GM15510 (cell line): ENCODE results near the gene DPF3.

Experiments used
- POLR2A ChIP-seq: IDR thresholded peaks from 3 replicates; pipeline ENCODE4 v1.6.1; 2011; ENCODE audit warnings: borderline replicate concordance; ENCODE audit not compliant: insufficient read length; ENCODE audit errors: extremely low read depth

The DPF3 gene

DNA sequence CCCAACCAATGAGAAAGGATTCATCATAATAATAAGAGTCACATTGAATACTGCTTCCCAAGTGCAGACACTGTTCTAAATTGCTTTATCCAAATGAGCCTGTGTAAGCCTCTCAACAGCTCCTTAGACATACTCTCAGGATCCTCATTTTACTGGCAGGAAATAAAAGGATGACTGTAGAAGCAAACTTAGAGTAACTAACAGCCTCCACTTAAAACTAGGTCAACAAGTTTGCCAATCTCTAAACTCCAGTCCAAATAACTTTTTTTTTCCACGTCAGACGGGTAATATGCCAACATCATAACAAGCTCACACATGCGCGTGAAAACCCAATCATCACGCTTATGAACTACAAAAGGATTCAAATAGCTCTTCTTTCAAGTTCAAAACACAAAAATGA is 15.3 kb upstream of the DPF3 start:
- TF ChIP-seq POLR2A, result no peak

DNA sequence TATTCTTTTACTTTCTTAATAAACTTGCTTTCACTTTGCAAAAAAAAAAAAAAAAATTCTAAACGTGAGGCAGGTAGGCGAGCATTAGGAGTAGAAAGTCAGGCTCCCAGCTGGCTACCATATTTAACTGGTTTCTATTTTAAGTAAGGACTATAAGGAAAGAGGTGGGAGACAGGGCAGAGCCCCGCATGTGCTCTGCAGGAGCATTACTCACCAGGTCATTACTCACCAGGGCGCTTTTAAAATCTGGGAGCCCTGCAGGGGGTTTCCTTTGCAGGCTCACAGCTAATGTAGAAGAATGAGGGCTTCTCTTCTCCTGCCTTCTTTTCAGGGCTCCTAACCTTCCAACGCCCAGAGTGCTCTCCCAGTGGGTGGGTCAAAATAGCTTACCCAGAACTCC is 14.0 kb upstream of the DPF3 start:
- TF ChIP-seq POLR2A, result no peak

DNA sequence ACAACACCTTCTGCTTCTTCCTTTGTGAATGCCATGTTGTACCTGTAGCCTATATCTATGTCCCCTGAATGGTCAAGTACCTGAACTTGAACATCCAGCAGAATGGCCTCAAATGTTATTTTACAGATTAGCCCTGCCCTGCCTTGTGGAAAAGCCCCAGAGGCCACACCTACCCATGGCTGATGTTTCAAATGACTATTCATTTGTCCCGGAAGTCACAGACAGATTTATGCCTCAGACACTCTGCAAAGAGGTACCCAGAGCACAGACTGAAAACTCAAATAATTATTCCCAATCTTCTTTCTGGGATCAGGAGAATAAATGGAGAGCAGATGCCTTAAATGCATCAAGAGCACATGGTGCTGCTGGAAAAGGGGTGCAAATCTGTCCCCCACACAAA is 13.0 kb upstream of the DPF3 start:
- no peak for TF ChIP-seq POLR2A

GRCh38 chr14:72906316-72906715 is 12.4 kb upstream of the DPF3 start:
- no peak for TF ChIP-seq POLR2A

GRCh38 chr14:72904840-72905561 is 11.1 kb upstream of the DPF3 start:
- no peak for TF ChIP-seq POLR2A

DNA sequence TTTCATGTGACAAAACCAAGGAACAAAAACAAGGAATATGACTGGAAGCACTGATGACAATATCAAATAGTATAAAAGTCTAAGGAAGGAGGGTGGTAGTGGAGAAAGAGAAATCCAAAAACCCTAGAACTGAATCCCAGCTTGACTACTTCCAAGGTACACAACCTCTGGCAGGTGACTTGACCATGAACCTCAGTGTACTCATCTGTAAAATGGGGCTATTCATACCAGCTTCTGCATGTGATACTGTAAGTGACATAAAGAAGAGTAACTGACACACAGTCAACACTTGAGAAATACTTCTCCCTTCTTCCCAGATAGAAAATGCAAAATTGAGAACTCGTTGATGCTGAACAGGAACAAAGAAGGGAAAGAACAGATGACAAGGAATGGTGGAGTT is 10.3 kb upstream of the DPF3 start:
- no peak for TF ChIP-seq POLR2A

DNA sequence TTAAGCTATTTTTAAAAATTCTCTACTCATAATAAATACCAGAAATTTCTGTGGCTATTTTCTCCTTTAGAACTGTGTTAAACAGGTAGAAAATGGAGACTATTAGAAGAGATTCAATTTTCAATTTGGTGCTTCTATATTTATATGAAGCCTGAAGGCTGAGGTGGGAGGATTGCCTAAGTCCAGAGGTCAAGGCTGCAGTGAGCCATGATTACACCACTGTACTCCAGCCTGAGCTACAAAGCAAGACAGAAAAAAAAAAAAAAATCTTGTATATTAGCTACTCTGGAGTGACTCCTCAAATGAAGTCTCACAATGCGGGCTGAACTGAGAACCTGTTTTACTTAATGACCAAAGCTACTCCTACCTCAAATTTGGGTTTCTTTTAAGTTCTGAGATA is 9.8 kb upstream of the DPF3 start:
- no peak for TF ChIP-seq POLR2A

DNA sequence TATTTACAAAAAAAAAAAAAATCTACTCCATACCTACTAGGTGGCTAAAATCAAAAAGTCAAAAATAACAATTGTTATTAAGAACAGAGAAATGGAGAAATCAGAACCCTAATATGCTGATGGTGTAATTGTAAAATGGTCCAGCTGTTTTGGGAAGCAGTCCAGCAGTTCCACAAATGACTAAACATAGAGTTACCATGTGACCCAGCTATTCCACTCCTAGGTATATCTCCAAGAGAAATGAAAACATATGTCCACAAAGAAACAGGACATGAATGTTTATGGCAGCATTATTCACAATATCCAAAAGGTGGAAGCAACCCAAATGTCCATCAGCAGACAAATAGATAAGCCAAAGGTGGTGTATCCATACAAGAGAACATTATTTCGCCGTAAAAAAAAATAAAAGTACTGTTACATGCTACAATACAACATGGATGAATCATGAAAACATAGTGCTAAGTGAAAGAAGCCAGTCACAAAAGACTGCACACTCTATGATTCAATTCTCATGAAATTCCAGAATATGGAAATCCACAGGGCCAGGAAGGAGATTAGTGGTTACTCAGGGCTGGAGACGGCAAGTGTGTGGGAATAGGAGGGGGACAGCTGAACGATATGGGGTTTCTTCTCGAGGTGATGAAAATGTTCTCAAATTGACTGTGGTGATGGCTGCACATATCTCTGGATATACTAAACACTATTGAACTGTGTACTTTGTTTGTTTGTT is 9.1 kb upstream of the DPF3 start:
- TF ChIP-seq POLR2A, result no peak

DNA sequence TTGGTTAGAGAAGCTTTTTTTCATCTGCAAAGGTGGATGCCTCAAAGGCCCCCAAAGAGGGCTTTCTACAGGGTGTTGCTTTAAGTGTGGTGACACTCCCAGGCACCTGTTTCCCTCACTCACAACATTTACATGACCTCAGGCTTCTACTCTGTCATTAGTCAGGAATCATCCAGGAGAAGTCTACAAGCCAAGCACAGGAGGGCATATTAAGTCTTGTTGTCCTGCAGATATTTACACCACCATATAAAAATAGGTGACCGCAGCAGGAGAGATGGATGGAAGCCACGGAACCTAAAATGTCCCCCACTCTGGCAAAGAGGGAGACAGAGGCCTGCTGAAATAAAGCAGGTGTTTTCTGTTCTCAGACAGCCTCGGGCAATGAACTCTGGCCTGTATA is 7.5 kb upstream of the DPF3 start:
- TF ChIP-seq POLR2A, result no peak

DNA sequence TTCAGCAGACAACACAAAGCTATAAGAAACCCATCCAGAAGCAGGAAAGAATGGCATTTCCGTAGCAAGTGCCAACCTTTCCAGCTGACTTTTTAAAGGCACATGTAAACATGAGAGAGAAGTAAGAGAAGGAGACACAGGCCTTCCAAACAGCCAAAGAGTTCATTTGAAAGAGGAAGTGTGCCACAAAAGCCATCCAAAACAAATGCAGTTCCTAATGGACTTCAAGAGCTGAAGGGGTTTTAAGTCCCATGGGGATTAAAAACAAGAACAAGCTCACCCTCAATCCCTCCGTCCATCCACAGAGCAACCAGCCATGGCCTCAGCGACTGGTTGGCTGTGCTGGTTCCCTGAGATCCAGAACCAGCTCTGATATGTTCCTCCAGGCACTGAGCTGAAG is 4.5 kb upstream of the DPF3 start:
- TF ChIP-seq POLR2A, result no peak

DNA sequence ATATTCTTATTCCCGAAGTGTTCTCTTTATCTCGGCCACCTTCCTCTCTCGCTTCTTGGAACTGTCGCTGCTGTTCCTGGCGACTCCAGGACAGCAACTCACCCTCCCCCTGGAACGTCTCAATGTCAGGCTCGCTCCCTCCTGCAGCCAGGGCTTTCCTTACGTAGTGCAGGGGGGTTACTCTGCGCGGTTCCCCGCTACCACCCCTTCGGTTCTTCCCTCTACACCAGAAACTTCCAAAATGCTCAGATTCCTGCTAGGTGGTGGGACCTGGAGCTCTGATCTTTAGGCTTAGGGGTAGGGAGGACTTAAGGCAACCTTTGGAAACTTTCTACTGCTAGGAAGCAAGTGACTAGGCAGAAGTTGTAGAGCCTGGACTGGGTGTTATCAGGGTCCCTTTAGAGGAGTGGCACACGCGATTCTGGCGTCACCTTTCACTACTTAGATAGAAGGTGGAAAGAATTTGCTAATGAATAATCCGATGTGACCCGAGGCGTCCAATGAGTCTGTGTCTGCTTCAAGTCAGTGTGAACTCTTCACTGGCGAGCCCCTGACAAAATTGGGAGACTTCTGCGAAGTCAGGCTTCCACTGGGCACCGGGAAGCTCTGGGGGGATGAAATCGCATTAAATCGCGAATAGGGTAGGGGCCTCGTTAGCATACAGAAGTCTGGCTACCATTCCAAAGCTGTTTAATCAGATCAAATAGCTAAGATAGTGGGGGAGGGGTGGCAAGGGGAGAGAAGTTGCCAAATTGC is 900 bp upstream of the DPF3 start:
- no peak for TF ChIP-seq POLR2A

DNA sequence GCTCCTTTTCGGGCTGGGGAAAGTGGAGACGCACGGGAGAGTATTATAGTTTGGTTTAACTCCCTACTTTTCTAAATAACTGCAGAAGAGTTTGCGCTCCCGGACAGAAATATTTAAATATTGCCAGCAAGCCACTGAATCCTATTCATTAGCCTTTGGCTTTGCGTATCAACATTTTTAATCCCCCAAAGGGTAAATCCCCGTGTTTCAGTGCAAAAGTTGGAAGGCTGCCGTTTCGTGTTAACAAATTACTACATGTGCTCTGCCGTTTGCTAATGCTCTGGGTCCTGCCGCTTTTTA is 372 bp upstream of the DPF3 start:
- TF ChIP-seq POLR2A, result no peak

- TF ChIP-seq POLR2A, result no peak
Observed at GRCh38 chr14:72892879-72893635, 844 bp downstream of the DPF3 start.

- no peak for TF ChIP-seq POLR2A
Observed at GRCh38 chr14:72892103-72892878, 1.6 kb downstream of the DPF3 start.
